ENCODE measurements around the gene TGM3. TPM values are rescaled to one million over a fixed set of nuclear protein-coding genes. Genes with fewer than 3 reads are reported as not detected.
A peak's percentile ranks its signal among the peaks of the same experiment; 100 is the strongest.

The TGM3 gene
- total RNA-seq, 1 experiment from 2014 or later = 0.11 TPM

- ChIA-PET POLR2A (no interaction called here), CTCF (no interaction called here)
- Mint-ChIP-seq H3K27ac (no peak overlapping the region), H3K36me3 (no peaks in the 10 kb centered on the region), H3K4me1 (peaks cover 35% of the 10 kb centered on the region), H3K9me3 (no peaks in the 10 kb centered on the region), H3K4me3 (no peak overlapping the region), H3K27me3 (ENCODE audit: low read depth) (no peaks in the 10 kb centered on the region; the same call in 1 of the 2 replicates)
- no peak for DNase-seq (ENCODE audit: low spot score)
- no peak for ATAC-seq
- TF ChIP-seq OVOL2 (CRISPR knock-in tag; IDR thresholded peaks at IDR 0.05; ENCODE audit: borderline replicate concordance) (no peak), CDX4 (CRISPR knock-in tag; IDR thresholded peaks at IDR 0.05; ENCODE audit: borderline replicate concordance) (no peak), MAX (CRISPR knock-in tag; IDR thresholded peaks at IDR 0.05) (no peak), SOX15 (CRISPR knock-in tag; IDR thresholded peaks at IDR 0.05) (no peak), HMGXB4 (CRISPR knock-in tag; IDR thresholded peaks at IDR 0.05) (no peak)
Observed at GRCh38 chr20:2295286-2295685, 515 bp upstream of the TGM3 start.

- peaks cover 35% of the 10 kb centered on the region for H3K4me1 Mint-ChIP-seq
- H3K27ac Mint-ChIP-seq = no peak overlapping the region
- ChIA-PET POLR2A (no interaction called here), CTCF (interaction anchor here (1.3 to 2.3 kb wide), 3 partner anchors 9 to 89 kb away, joined by 4 to 14 read pairs (median 5); no protein-coding TSS in a partner anchor)
- no peak overlapping the region for H3K4me3 Mint-ChIP-seq
- ATAC-seq = peak; percentile 51
- H3K36me3 Mint-ChIP-seq = no peaks in the 10 kb centered on the region
- no peak for DNase-seq (ENCODE audit: low spot score)
- H3K9me3 Mint-ChIP-seq = no peaks in the 10 kb centered on the region
- no peaks in the 10 kb centered on the region; the same call in 1 of the 2 replicates for H3K27me3 Mint-ChIP-seq (ENCODE audit: low read depth)
- TF ChIP-seq E2F4 (CRISPR knock-in tag; IDR thresholded peaks at IDR 0.05; ENCODE audit: borderline replicate concordance, low read depth) = no peak
- no peak for TF ChIP-seq ZNF532 (CRISPR knock-in tag; IDR thresholded peaks at IDR 0.05; ENCODE audit: borderline replicate concordance)
- no peak for TF ChIP-seq EMX1 (CRISPR knock-in tag; IDR thresholded peaks at IDR 0.05)
- TF ChIP-seq JAZF1 (CRISPR knock-in tag; IDR thresholded peaks at IDR 0.05) = no peak
- no peak for TF ChIP-seq ZBTB21 (CRISPR knock-in tag; IDR thresholded peaks at IDR 0.05; ENCODE audit: borderline replicate concordance)
- no peak for TF ChIP-seq JUN (CRISPR knock-in tag; IDR thresholded peaks at IDR 0.05)
- TF ChIP-seq ZSCAN18 (CRISPR knock-in tag; IDR thresholded peaks at IDR 0.05) = no peak
- TF ChIP-seq ZNF232 (CRISPR knock-in tag; IDR thresholded peaks at IDR 0.05) = no peak
- TF ChIP-seq ZNF219 (CRISPR knock-in tag; IDR thresholded peaks at IDR 0.05; ENCODE audit: borderline replicate concordance) = no peak
Observed at GRCh38 chr20:2296524-2297356, 939 bp downstream of the TGM3 start.
